ENCODE measurements around the gene LARP7. TPM values are rescaled to one million over a fixed set of nuclear protein-coding genes. Genes with fewer than 3 reads are reported as not detected.
A peak's percentile ranks its signal among the peaks of the same experiment; 100 is the strongest.

Gene LARP7
- 44.9 TPM for total RNA-seq
- 10 to 100 TPM; 27.7 to 34.7 (median 30.0) TPM for polyA plus RNA-seq

GRCh38 chr4:112636688-112637551 lies at the start of gene LARP7, which contains the start of gene ZGRF1:
Gene LARP7, plus strand, starts transcription at chr4:112637143. Its CDS starts 7,527 bp downstream, at chr4:112644670.
Gene ZGRF1, minus strand, starts transcription at chr4:112636909. Its CDS starts 3,733 bp downstream, at chr4:112633176.
- peaks cover 4 to 22% (median 21%) of the 10 kb centered on the region in 4 donors for H3K4me1 Mint-ChIP-seq
- ATAC-seq (ENCODE audit: low read depth in 2 of 2) (peak; percentile 89 to 90), DNase-seq (peak; percentile 98 to 99 (median 99))
- H3K27ac Mint-ChIP-seq = peak within 1 kb of the TSS in 1 of 3 donors; percentile 33
- Histone ChIP-seq H3K4me1 (ENCODE audit: control insufficient read depth, insufficient read depth, low read length, poor library complexity, severe bottlenecking) (peaks cover 16% of the 10 kb centered on the region), H3K9me3 (ENCODE audit: control insufficient read depth in 2 of 2, low read length in 2 of 2) (no peaks in the 10 kb centered on the region), H3K4me3 (ENCODE audit: low read depth, low read length) (peak within 1 kb of the TSS; percentile 96), H3K36me3 (ENCODE audit: control insufficient read depth, insufficient read depth, low read length) (no peaks in the 10 kb centered on the region), H3K27me3 (ENCODE audit: control insufficient read depth, insufficient read depth, low read length) (no peaks in the 10 kb centered on the region), H3K27ac (ENCODE audit: insufficient read depth, low read length, poor library complexity, severe bottlenecking) (peak within 1 kb of the TSS; percentile 99)
- peaks cover 0 to 2% (median 0%) of the 10 kb centered on the region in 7 donors for H3K9me3 Mint-ChIP-seq
- H3K36me3 Mint-ChIP-seq = peaks cover 16% of the 10 kb centered on the region
- H3K4me3 Mint-ChIP-seq = peak within 1 kb of the TSS in 1 of 4 donors; percentile 6
- no peaks in the 10 kb centered on the region for H3K27me3 Mint-ChIP-seq

- Histone ChIP-seq H3K4me3 (ENCODE audit: low read depth, low read length) (no peak overlapping the region), H3K27me3 (ENCODE audit: control insufficient read depth, insufficient read depth, low read length) (no peaks in the 10 kb centered on the region), H3K9me3 (ENCODE audit: control insufficient read depth in 2 of 2, low read length in 2 of 2) (no peaks in the 10 kb centered on the region), H3K36me3 (ENCODE audit: control insufficient read depth, insufficient read depth, low read length) (no peaks in the 10 kb centered on the region), H3K27ac (ENCODE audit: insufficient read depth, low read length, poor library complexity, severe bottlenecking) (no peak overlapping the region), H3K4me1 (ENCODE audit: control insufficient read depth, insufficient read depth, low read length, poor library complexity, severe bottlenecking) (no peaks in the 10 kb centered on the region)
- Mint-ChIP-seq H3K27me3 (no peaks in the 10 kb centered on the region), H3K36me3 (peaks cover 13% of the 10 kb centered on the region), H3K4me1 (no peaks in the 10 kb centered on the region), H3K27ac (no peak overlapping the region), H3K9me3 (peaks cover 0 to 4% (median 0%) of the 10 kb centered on the region in 7 donors), H3K4me3 (no peak overlapping the region)
- DNase-seq (no peak), ATAC-seq (ENCODE audit: low read depth in 2 of 2) (no peak)
These were observed 47.7 kb upstream of the LARP7 start for GRCh38 chr4:112589206-112589605.

GRCh38 chr4:112591593-112591992 lies 45.4 kb upstream of the LARP7 start:
- H3K9me3 Mint-ChIP-seq = peaks cover 0 to 4% (median 0%) of the 10 kb centered on the region in 7 donors
- no peaks in the 10 kb centered on the region for H3K36me3 ChIP-seq (ENCODE audit: control insufficient read depth, insufficient read depth, low read length)
- peaks cover 9% of the 10 kb centered on the region for H3K36me3 Mint-ChIP-seq
- H3K4me1 ChIP-seq (ENCODE audit: control insufficient read depth, insufficient read depth, low read length, poor library complexity, severe bottlenecking) = no peaks in the 10 kb centered on the region
- no peaks in the 10 kb centered on the region for H3K27me3 Mint-ChIP-seq
- ATAC-seq (ENCODE audit: low read depth in 2 of 2) (no peak), DNase-seq (no peak)
- H3K9me3 ChIP-seq (ENCODE audit: control insufficient read depth in 2 of 2, low read length in 2 of 2) = no peaks in the 10 kb centered on the region
- H3K4me3 Mint-ChIP-seq = no peak overlapping the region
- H3K4me1 Mint-ChIP-seq = no peaks in the 10 kb centered on the region
- H3K4me3 ChIP-seq (ENCODE audit: low read depth, low read length) = no peak overlapping the region
- H3K27ac ChIP-seq (ENCODE audit: insufficient read depth, low read length, poor library complexity, severe bottlenecking) = no peak overlapping the region
- no peak overlapping the region for H3K27ac Mint-ChIP-seq
- no peaks in the 10 kb centered on the region for H3K27me3 ChIP-seq (ENCODE audit: control insufficient read depth, insufficient read depth, low read length)

GRCh38 chr4:112592717-112593116 lies 44.2 kb upstream of the LARP7 start:
- no peak for DNase-seq
- Histone ChIP-seq H3K4me3 (ENCODE audit: low read depth, low read length) (no peak overlapping the region), H3K9me3 (ENCODE audit: control insufficient read depth in 2 of 2, low read length in 2 of 2) (no peaks in the 10 kb centered on the region), H3K27me3 (ENCODE audit: control insufficient read depth, insufficient read depth, low read length) (no peaks in the 10 kb centered on the region), H3K4me1 (ENCODE audit: control insufficient read depth, insufficient read depth, low read length, poor library complexity, severe bottlenecking) (no peaks in the 10 kb centered on the region), H3K27ac (ENCODE audit: insufficient read depth, low read length, poor library complexity, severe bottlenecking) (no peak overlapping the region), H3K36me3 (ENCODE audit: control insufficient read depth, insufficient read depth, low read length) (no peaks in the 10 kb centered on the region)
- Mint-ChIP-seq H3K4me1 (no peaks in the 10 kb centered on the region), H3K27ac (no peak overlapping the region), H3K36me3 (peaks cover 9% of the 10 kb centered on the region), H3K4me3 (no peak overlapping the region), H3K9me3 (peaks cover 0 to 4% (median 0%) of the 10 kb centered on the region in 7 donors), H3K27me3 (no peaks in the 10 kb centered on the region)
- ATAC-seq (ENCODE audit: low read depth in 2 of 2) = no peak

GRCh38 chr4:112593438-112594133 lies 43.4 kb upstream of the LARP7 start:
- Mint-ChIP-seq H3K27me3 (no peaks in the 10 kb centered on the region), H3K4me3 (no peak overlapping the region), H3K9me3 (peaks cover 0 to 4% (median 0%) of the 10 kb centered on the region in 7 donors), H3K27ac (no peak overlapping the region), H3K4me1 (no peaks in the 10 kb centered on the region), H3K36me3 (peaks cover 9% of the 10 kb centered on the region)
- no peak for DNase-seq
- Histone ChIP-seq H3K36me3 (ENCODE audit: control insufficient read depth, insufficient read depth, low read length) (no peaks in the 10 kb centered on the region), H3K27ac (ENCODE audit: insufficient read depth, low read length, poor library complexity, severe bottlenecking) (no peak overlapping the region), H3K9me3 (ENCODE audit: control insufficient read depth in 2 of 2, low read length in 2 of 2) (no peaks in the 10 kb centered on the region), H3K27me3 (ENCODE audit: control insufficient read depth, insufficient read depth, low read length) (no peaks in the 10 kb centered on the region), H3K4me1 (ENCODE audit: control insufficient read depth, insufficient read depth, low read length, poor library complexity, severe bottlenecking) (no peaks in the 10 kb centered on the region), H3K4me3 (ENCODE audit: low read depth, low read length) (no peak overlapping the region)
- ATAC-seq (ENCODE audit: low read depth in 2 of 2) = no peak

GRCh38 chr4:112594993-112595392 lies 42.0 kb upstream of the LARP7 start:
- H3K4me3 Mint-ChIP-seq = no peak overlapping the region
- Histone ChIP-seq H3K27me3 (ENCODE audit: control insufficient read depth, insufficient read depth, low read length) (no peaks in the 10 kb centered on the region), H3K4me1 (ENCODE audit: control insufficient read depth, insufficient read depth, low read length, poor library complexity, severe bottlenecking) (no peaks in the 10 kb centered on the region), H3K9me3 (ENCODE audit: control insufficient read depth in 2 of 2, low read length in 2 of 2) (no peaks in the 10 kb centered on the region), H3K4me3 (ENCODE audit: low read depth, low read length) (no peak overlapping the region), H3K27ac (ENCODE audit: insufficient read depth, low read length, poor library complexity, severe bottlenecking) (no peak overlapping the region), H3K36me3 (ENCODE audit: control insufficient read depth, insufficient read depth, low read length) (no peaks in the 10 kb centered on the region)
- no peaks in the 10 kb centered on the region for H3K4me1 Mint-ChIP-seq
- H3K9me3 Mint-ChIP-seq = peaks cover 0 to 4% (median 0%) of the 10 kb centered on the region in 7 donors
- no peak overlapping the region for H3K27ac Mint-ChIP-seq
- peaks cover 4% of the 10 kb centered on the region for H3K36me3 Mint-ChIP-seq
- ATAC-seq (ENCODE audit: low read depth in 2 of 2) (no peak), DNase-seq (no peak)
- no peaks in the 10 kb centered on the region for H3K27me3 Mint-ChIP-seq

GRCh38 chr4:112604589-112604988 lies 32.4 kb upstream of the LARP7 start:
- H3K9me3 Mint-ChIP-seq = no peaks in the 10 kb centered on the region
- H3K36me3 Mint-ChIP-seq = peaks cover 6% of the 10 kb centered on the region
- peak overlapping the region in 1 of 3 donors; percentile 74 for H3K27ac Mint-ChIP-seq
- H3K27me3 Mint-ChIP-seq = no peaks in the 10 kb centered on the region
- no peak overlapping the region for H3K27ac ChIP-seq (ENCODE audit: insufficient read depth, low read length, poor library complexity, severe bottlenecking)
- H3K27me3 ChIP-seq (ENCODE audit: control insufficient read depth, insufficient read depth, low read length) = no peaks in the 10 kb centered on the region
- no peaks in the 10 kb centered on the region for H3K9me3 ChIP-seq (ENCODE audit: control insufficient read depth in 2 of 2, low read length in 2 of 2)
- H3K4me3 ChIP-seq (ENCODE audit: low read depth, low read length) = no peak overlapping the region
- DNase-seq (peak; percentile 3 to 56 (median 49)), ATAC-seq (ENCODE audit: low read depth in 2 of 2) (peak; percentile 34 to 55)
- no peaks in the 10 kb centered on the region for H3K4me1 Mint-ChIP-seq
- H3K4me1 ChIP-seq (ENCODE audit: control insufficient read depth, insufficient read depth, low read length, poor library complexity, severe bottlenecking) = no peaks in the 10 kb centered on the region
- H3K36me3 ChIP-seq (ENCODE audit: control insufficient read depth, insufficient read depth, low read length) = no peaks in the 10 kb centered on the region
- H3K4me3 Mint-ChIP-seq = no peak overlapping the region
